Measurements from ENCODE around the gene IFT122. TPM values are rescaled to one million over a fixed set of nuclear protein-coding genes. Genes with fewer than 3 reads are reported as not detected.
"Not testable (repeated sequence)": the region's sequence is repeated elsewhere in the genome, so short reads cannot be mapped to it uniquely, and the experiment has no call there.

Gene IFT122
- total and polyA plus RNA-seq, 2 of the 4 experiments (the other 2 are of a cell fraction): 16.8 to 28.0 TPM

DNA sequence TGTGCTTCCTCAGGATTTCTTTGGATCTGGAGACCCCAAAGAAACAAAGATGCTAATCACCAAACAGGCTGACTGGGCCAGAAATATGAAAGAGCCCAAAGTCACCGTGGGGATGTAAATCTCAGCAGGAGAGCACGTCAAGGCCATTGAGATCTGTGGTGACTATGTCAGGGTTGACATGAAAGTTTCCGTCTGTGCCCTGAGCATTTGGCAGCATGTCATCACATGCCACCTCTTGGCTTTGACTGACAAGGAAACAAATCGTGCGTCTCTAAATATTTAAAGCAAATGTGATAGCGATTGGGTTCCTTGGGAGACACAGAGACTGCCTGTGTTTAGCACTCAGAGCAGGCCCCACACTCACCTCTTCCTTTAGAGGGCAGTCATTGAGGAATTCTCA lies 46.8 kb upstream of the IFT122 start:
- no peak overlapping the region for H2AK9ac ChIP-seq (replicated peaks; ENCODE audit: low read depth, low read length, poor library complexity)
- H3K23ac ChIP-seq (ENCODE audit: low read depth, low read length): no peak overlapping the region
- intact Hi-C loops (cut with micrococcal nuclease) (no loop called here), dilution Hi-C loops (cut with HindIII; ENCODE audit: low sequenced_read_pairs, unreplicated experiment) (no loop called here), in situ Hi-C loops (cut with MboI; ENCODE audit: low sequenced_read_pairs) (loop anchor here (25.0 kb wide), 1 partner anchor 219 kb away; the partner anchor contains the start of gene PLXND1)
- no peaks in the 10 kb centered on the region for H3K9me3 ChIP-seq (ENCODE audit: control insufficient read depth, insufficient read depth, low read length)
- no TSS peak for BruUV-seq (replicated peaks)
- no peak overlapping the region for H3K56ac ChIP-seq (ENCODE audit: extremely low read depth, insufficient read depth, low read length)
- TF ChIP-seq NFE2L2 (IDR thresholded peaks at IDR 0.05; ENCODE audit: low read depth, low read length) (no peak), CEBPB (IDR thresholded peaks at IDR 0.05; ENCODE audit: low read depth, low read length) (no peak), RAD21 (IDR thresholded peaks at IDR 0.05; ENCODE audit: low read length) (no peak), POLR2A (IDR thresholded peaks at IDR 0.05; ENCODE audit: low read depth, low read length) (no peak), RCOR1 (IDR thresholded peaks at IDR 0.05; ENCODE audit: insufficient replicate concordance, low read length) (no peak), CHD1 (IDR thresholded peaks at IDR 0.05; ENCODE audit: low read depth, low read length) (no peak), BHLHE40 (IDR thresholded peaks at IDR 0.05; ENCODE audit: low read depth, low read length) (no peak), RFX5 (IDR thresholded peaks at IDR 0.05; ENCODE audit: low read depth, low read length) (no peak), FOS (IDR thresholded peaks at IDR 0.05; ENCODE audit: low read depth, low read length) (no peak), MAZ (IDR thresholded peaks at IDR 0.05; ENCODE audit: borderline replicate concordance, low read depth, low read length) (no peak)
- H2AFZ ChIP-seq (replicated peaks; ENCODE audit: low read length, poor library complexity): no peak overlapping the region
- H3K4me2 ChIP-seq (ENCODE audit: low read depth, low read length): no peak overlapping the region
- H2BK20ac ChIP-seq (ENCODE audit: low read depth, low read length): no peak overlapping the region
- no peak overlapping the region for H4K91ac ChIP-seq (ENCODE audit: insufficient read depth, low read depth, low read length)
- peaks cover 35% of the 10 kb centered on the region for H4K20me1 ChIP-seq (ENCODE audit: insufficient read depth, low read length)
- 89% methylated on average over 6 of the region's 6 CpGs; no CpG with 5 or more reads in 1 of the 2 experiments for WGBS, 2 experiments (ENCODE audit: extremely low coverage in 2 of 2, insufficient read length in 1 of 2)
- H3K27me3 ChIP-seq (ENCODE audit: control insufficient read depth, insufficient read depth, low read length): no peaks in the 10 kb centered on the region
- H3K9me1 ChIP-seq (ENCODE audit: insufficient read depth, low read length): peaks cover 14% of the 10 kb centered on the region
- DNase-seq (no peak), ATAC-seq (ENCODE audit: low read depth) (no peak)
- H2BK120ac ChIP-seq (ENCODE audit: low read depth, low read length): no peak overlapping the region
- H3K4ac ChIP-seq (ENCODE audit: low read depth, low read length): no peak overlapping the region
- no peak overlapping the region for H3K14ac ChIP-seq (replicated peaks; ENCODE audit: low read depth, low read length)
- ChIA-PET CTCF (no interaction called here), POLR2A (ENCODE audit: unreplicated experiment) (no interaction called here)
- H3K4me3 ChIP-seq (ENCODE audit: insufficient read depth, low read depth, low read length): no peak overlapping the region
- H3K18ac ChIP-seq (ENCODE audit: low read depth, low read length): no peak overlapping the region
- no peak overlapping the region for H4K8ac ChIP-seq (ENCODE audit: low read depth in 2 of 2, low read length in 2 of 2)
- H2BK5ac ChIP-seq (ENCODE audit: low read depth, low read length, poor library complexity, severe bottlenecking): no peak overlapping the region
- H2BK15ac ChIP-seq (ENCODE audit: low read depth, low read length): no peak overlapping the region
- H3K9ac ChIP-seq (ENCODE audit: low read depth, low read length): no peak overlapping the region
- H3K4me1 ChIP-seq (ENCODE audit: control insufficient read depth, insufficient read depth, low read length): peaks cover 15% of the 10 kb centered on the region
- no peak overlapping the region for H3K27ac ChIP-seq (ENCODE audit: insufficient read depth, low read length)
- H3K79me1 ChIP-seq (ENCODE audit: low read depth in 1 of 2, low read length in 2 of 2): peaks cover 15 to 66% of the 10 kb centered on the region in 2 experiments
- H3K36me3 ChIP-seq (ENCODE audit: control insufficient read depth, insufficient read depth, low read length): peaks cover 24% of the 10 kb centered on the region
- H4K5ac ChIP-seq (ENCODE audit: low read depth, low read length): no peak overlapping the region
- H2AK5ac ChIP-seq (ENCODE audit: low read depth, low read length): no peak overlapping the region

DNA sequence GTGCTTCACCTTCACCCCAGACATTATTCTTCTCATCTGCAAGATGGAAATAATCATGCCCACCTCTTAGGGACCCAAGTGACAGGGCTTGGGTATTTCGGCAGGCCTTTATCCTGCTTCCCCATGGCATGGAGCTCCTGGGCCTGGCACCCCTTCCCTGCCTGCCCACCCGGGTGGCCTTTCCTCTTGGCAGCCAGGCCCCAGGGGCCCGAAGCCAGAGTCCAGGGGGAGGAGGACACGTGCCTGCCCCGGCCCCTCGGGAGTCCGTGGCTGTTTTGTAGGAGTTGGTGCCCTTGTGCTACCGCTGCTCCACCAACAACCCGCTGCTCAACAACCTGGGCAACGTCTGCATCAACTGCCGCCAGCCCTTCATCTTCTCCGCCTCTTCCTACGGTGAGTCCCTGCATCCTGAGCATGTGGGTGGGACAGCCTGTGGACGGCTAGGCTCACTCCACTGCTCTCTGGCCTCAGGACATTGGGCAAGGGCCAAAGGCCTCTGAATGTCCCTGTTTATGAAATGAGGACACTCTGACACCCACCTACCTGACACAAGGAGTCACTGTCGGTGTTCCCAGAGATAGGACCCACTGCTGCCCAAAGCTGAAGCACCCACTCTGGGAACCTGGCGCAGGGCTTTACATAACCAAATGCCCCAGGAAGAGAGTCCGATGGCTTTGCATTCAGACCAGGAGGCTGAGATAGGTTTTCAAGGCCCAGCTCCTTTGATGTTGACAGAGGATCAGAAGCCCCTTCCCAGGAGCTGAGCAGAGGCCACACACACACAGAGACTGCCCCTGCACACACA lies 46.1 kb upstream of the IFT122 start:
- peaks cover 14% of the 10 kb centered on the region for H3K9me1 ChIP-seq (ENCODE audit: insufficient read depth, low read length)
- POLR2A ChIA-PET (ENCODE audit: unreplicated experiment); intact Hi-C loops (cut with micrococcal nuclease); H3K18ac ChIP-seq (ENCODE audit: low read depth, low read length); H3K14ac ChIP-seq (replicated peaks; ENCODE audit: low read depth, low read length); H3K56ac ChIP-seq (ENCODE audit: extremely low read depth, insufficient read depth, low read length); H2AK9ac ChIP-seq (replicated peaks; ENCODE audit: low read depth, low read length, poor library complexity); H2BK20ac ChIP-seq (ENCODE audit: low read depth, low read length); H2BK15ac ChIP-seq (ENCODE audit: low read depth, low read length); H3K23ac ChIP-seq (ENCODE audit: low read depth, low read length); H2AK5ac ChIP-seq (ENCODE audit: low read depth, low read length); ATAC-seq (ENCODE audit: low read depth); H3K4me3 ChIP-seq (ENCODE audit: insufficient read depth, low read depth, low read length); dilution Hi-C loops (cut with HindIII; ENCODE audit: low sequenced_read_pairs, unreplicated experiment); H2AFZ ChIP-seq (replicated peaks; ENCODE audit: low read length, poor library complexity); H3K27ac ChIP-seq (ENCODE audit: insufficient read depth, low read length); H3K27me3 ChIP-seq (ENCODE audit: control insufficient read depth, insufficient read depth, low read length); CTCF ChIA-PET; H3K4ac ChIP-seq (ENCODE audit: low read depth, low read length); H3K9ac ChIP-seq (ENCODE audit: low read depth, low read length); H4K5ac ChIP-seq (ENCODE audit: low read depth, low read length); DNase-seq; H3K9me3 ChIP-seq (ENCODE audit: control insufficient read depth, insufficient read depth, low read length); BruUV-seq (replicated peaks); H3K4me2 ChIP-seq (ENCODE audit: low read depth, low read length); H4K91ac ChIP-seq (ENCODE audit: insufficient read depth, low read depth, low read length); H4K8ac ChIP-seq (ENCODE audit: low read depth in 2 of 2, low read length in 2 of 2); H2BK120ac ChIP-seq (ENCODE audit: low read depth, low read length): not testable (repeated sequence)
- peaks cover 15 to 72% of the 10 kb centered on the region in 2 experiments for H3K79me1 ChIP-seq (ENCODE audit: low read depth in 1 of 2, low read length in 2 of 2)
- peak overlapping the region; percentile 47 for H2BK5ac ChIP-seq (ENCODE audit: low read depth, low read length, poor library complexity, severe bottlenecking)
- WGBS, 2 experiments (ENCODE audit: extremely low coverage in 2 of 2, insufficient read length in 1 of 2): no CpG with 5 or more reads among the region's 17 CpGs
- peaks cover 24% of the 10 kb centered on the region for H3K36me3 ChIP-seq (ENCODE audit: control insufficient read depth, insufficient read depth, low read length)
- in situ Hi-C loops (cut with MboI; ENCODE audit: low sequenced_read_pairs): loop anchor here (25.0 kb wide), 1 partner anchor 218 kb away; the partner anchor contains the start of gene PLXND1
- H4K20me1 ChIP-seq (ENCODE audit: insufficient read depth, low read length): peaks cover 32% of the 10 kb centered on the region
- H3K4me1 ChIP-seq (ENCODE audit: control insufficient read depth, insufficient read depth, low read length): peaks cover 12% of the 10 kb centered on the region

Data from IMR-90 (cell line).